HG03108 (cell line): Measurements from ENCODE around the gene MBOAT2.
"Not testable (repeated sequence)": the region's sequence is repeated elsewhere in the genome, so short reads cannot be mapped to it uniquely, and the experiment has no call there.

Experiments
- ATAC-seq: cut with Tn5 transposase; IDR thresholded peaks from one replicate; pipeline ENCODE4 v1.9.1; 2021; ENCODE audit warnings: moderate library complexity; ENCODE audit not compliant: unreplicated experiment

The MBOAT2 gene

GRCh38 chr2:8897206-8897605 is 106.3 kb downstream of the MBOAT2 start:
- not testable (repeated sequence) for ATAC-seq

- ATAC-seq, result not testable (repeated sequence)
These were observed 106.8 kb downstream of the MBOAT2 start for GRCh38 chr2:8896671-8897070.

GRCh38 chr2:8895087-8895912 is 108.2 kb downstream of the MBOAT2 start:
- ATAC-seq, result not testable (repeated sequence)

- ATAC-seq, result no peak
These were observed 109.3 kb downstream of the MBOAT2 start for GRCh38 chr2:8893978-8894820.

GRCh38 chr2:8893474-8893873 is 110.0 kb downstream of the MBOAT2 start:
- ATAC-seq, result no peak

- ATAC-seq, result no peak
These were observed 111.4 kb downstream of the MBOAT2 start for GRCh38 chr2:8892111-8892510.

DNA sequence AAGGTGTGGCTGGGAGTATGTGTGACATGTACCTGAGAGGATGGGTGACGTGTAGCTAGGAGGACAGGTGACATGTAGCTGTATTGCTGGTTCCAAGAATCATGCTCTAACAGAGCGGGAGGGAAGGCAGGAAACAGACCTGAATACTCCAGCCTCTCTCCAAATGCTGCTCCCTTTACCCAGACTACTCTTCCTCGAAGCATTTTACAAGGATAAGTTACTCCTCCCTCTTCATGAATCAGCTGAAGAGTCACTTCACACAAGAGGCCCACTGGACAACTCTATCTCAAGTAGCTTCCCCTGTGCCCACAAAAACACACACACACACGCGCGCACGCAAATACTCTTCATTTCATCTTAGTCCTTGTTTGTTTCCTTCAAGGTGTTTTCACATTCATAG is 113.5 kb downstream of the MBOAT2 start:
- ATAC-seq, result no peak

- no peak for ATAC-seq
These were observed 114.5 kb downstream of the MBOAT2 start for GRCh38 chr2:8888963-8889362.

GRCh38 chr2:8886876-8887275 is 116.6 kb downstream of the MBOAT2 start:
- no peak for ATAC-seq

- no peak for ATAC-seq
These were observed 117.3 kb downstream of the MBOAT2 start for GRCh38 chr2:8886202-8886518.

- no peak for ATAC-seq
These were observed 117.9 kb downstream of the MBOAT2 start for GRCh38 chr2:8885449-8886201.

- ATAC-seq, result no peak
These were observed 118.7 kb downstream of the MBOAT2 start for GRCh38 chr2:8884812-8885211.

- no peak for ATAC-seq
These were observed 121.4 kb downstream of the MBOAT2 start for GRCh38 chr2:8882094-8882493.

- ATAC-seq, result no peak
These were observed 125.6 kb downstream of the MBOAT2 start for GRCh38 chr2:8877894-8878293.

GRCh38 chr2:8877332-8877731 is 126.2 kb downstream of the MBOAT2 start:
- no peak for ATAC-seq

- no peak for ATAC-seq
These were observed 126.9 kb downstream of the MBOAT2 start for GRCh38 chr2:8876628-8877027.

DNA sequence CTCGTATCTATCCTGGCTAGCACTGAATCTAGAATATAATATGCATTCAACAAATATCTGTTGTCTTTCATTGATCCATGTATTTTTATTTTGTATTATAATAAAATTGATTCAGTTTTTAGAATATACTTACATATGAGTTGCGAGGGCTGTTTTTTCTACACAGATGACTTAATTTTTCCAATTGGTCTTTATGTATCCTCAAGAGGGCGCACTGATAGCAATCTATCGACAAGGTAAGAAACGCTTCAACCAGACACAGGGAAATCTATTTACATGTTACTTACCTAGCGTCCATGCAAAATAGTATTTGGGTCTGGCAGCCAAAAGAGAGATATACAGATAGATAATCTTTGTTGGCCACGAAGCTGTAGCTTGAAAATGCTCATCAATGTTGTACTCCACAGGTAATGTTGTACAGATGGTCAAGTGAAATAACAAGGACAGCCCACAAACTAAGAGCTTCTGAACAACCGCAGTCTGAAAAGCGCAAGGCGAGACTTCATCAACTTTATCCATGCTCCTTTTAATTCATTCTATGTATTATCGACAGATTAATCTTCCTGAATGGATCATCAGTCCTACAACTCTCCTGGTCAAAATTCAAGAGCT is 130.6 kb downstream of the MBOAT2 start:
- no peak for ATAC-seq

GRCh38 chr2:8870441-8870840 is 133.0 kb downstream of the MBOAT2 start:
- no peak for ATAC-seq

GRCh38 chr2:8867363-8867762 is 136.1 kb downstream of the MBOAT2 start:
- ATAC-seq, result no peak

- ATAC-seq, result no peak
These were observed 140.0 kb downstream of the MBOAT2 start for GRCh38 chr2:8863331-8863953.

GRCh38 chr2:8862230-8862629 is 141.3 kb downstream of the MBOAT2 start:
- ATAC-seq, result no peak
